VCaP (cell line): ENCODE data around the gene GLDN.
A peak's percentile ranks its signal among the peaks of the same experiment; 100 is the strongest.

Experiments used
- H3K27ac ChIP-seq: fragments of 450-650 bp; 2 replicates; pipeline ENCODE4 v1.5.1; 2017
- TF ChIP-seq, protein P1 (sequence below): fragments of 450-650 bp; conservative IDR thresholded peaks from 2 replicates; pipeline ENCODE4 v1.5.1; 2017; ENCODE audit warnings: mild to moderate bottlenecking, moderate library complexity

GLDN gene

DNA sequence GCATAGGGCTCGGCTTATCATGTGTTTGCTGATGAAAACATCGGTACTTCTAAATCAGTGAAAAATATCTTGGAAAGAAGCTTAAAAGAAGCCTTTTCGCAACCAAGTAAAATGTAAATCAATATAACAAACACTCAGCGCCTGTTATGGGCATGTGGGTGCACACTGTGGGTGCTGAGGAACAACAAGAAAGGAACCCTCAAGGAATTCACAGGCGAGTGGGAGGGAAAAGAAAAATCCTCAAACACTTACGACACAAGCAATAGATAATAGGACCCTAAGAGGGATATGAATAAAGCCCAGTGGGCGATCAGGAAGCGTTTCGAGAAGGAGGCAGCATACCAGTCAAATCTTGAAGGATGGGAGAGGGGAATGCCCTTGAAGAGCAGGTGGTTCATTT lies 21.9 kb downstream of the GLDN start:
- no peak overlapping the region for H3K27ac ChIP-seq
- TF ChIP-seq, protein P1, sequence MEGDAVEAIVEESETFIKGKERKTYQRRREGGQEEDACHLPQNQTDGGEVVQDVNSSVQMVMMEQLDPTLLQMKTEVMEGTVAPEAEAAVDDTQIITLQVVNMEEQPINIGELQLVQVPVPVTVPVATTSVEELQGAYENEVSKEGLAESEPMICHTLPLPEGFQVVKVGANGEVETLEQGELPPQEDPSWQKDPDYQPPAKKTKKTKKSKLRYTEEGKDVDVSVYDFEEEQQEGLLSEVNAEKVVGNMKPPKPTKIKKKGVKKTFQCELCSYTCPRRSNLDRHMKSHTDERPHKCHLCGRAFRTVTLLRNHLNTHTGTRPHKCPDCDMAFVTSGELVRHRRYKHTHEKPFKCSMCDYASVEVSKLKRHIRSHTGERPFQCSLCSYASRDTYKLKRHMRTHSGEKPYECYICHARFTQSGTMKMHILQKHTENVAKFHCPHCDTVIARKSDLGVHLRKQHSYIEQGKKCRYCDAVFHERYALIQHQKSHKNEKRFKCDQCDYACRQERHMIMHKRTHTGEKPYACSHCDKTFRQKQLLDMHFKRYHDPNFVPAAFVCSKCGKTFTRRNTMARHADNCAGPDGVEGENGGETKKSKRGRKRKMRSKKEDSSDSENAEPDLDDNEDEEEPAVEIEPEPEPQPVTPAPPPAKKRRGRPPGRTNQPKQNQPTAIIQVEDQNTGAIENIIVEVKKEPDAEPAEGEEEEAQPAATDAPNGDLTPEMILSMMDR = no peak

DNA sequence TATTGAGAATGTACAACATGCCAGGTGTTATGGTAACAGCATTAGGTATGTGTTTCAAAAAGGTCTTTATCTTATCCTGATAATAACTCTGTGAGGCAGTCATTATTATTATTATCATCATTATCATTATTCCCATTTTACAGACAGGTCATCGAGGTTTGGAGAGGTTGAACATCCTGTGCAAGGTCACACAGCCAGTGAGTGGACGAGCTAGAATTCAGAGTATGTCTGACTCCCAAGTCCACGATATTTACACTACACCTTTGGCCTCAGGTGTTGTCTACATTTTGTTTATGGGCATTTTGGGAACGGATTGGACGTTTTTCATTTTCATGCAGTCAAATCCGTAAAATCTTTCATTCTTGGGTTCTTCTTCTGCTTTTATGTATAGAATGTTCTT lies 24.0 kb downstream of the GLDN start:
- no peak overlapping the region for H3K27ac ChIP-seq
- TF ChIP-seq, protein P1 = no peak

DNA sequence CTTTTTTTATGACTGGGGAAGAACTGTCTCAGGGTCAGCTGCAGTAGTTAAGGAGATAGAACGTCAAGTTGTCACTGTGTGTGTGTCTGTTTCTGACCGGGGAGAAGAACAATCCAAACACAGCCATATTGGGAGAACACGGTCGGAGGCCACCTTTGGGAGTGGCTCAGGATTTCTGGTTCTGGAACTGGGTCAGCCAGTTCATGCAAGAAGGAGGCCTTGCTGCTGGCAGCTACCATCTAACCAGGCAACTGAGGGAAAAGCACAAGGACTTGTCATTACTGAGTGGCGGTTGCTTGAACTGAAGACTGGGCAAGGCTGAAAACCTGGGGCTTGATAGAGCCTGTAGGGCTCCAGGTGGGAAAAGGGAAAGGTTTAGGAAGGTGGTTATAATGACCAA lies 24.6 kb downstream of the GLDN start:
- TF ChIP-seq, protein P1 = no peak
- H3K27ac ChIP-seq = peak overlapping the region; percentile 73

DNA sequence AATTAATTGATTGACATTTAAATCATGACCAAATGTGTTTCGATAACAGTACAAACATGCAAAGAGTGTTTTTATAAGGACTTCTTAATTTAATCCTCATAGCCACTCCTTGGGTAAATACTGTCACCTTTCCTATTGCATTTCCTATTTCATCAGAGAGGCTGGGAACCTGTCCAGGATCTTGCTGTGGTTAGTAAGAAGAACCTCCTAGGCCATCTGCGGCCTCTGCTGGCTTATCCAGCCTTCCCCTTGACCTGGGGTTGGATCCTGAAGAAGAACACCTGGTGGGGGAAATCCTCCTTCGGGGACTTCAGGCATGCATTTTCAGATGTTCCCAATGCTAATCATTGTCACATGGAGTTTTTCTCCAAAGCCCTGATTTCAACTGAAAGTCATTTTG lies 25.5 kb downstream of the GLDN start:
- peak overlapping the region; percentile 73 for H3K27ac ChIP-seq
- TF ChIP-seq, protein P1 = no peak

DNA sequence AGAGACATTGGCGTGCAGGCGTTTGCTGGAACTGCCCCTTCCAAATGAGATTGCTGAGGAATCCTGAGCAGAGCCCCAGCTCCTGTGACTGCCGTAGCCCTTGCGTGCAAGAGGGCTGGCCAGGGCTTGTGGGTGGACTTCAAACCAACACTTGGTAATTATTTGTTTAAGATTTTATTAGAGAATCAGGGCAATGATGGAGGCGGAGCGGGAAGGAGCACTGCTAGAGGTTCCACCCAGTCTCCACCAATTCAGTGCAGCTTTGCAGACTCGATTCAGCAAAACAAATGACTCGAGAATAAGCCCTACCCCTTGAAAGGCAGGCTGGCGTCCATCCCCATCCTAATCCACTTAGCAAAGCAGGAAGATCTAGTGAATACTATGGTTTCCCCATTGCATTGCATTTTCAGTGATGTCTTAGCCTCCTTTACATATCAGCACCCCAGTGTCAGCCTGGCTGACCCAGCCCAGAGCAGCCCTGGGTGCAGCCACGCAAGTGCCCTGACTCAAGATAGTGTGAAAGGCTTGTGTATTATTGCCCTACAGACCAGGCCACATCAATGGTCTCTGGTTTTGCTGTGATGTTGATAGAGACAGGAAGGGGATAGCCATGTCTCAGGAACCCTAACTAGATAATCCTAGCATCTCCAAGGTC lies 26.0 kb downstream of the GLDN start:
- peak overlapping the region; percentile 73 for H3K27ac ChIP-seq
- TF ChIP-seq, protein P1 = no peak

DNA sequence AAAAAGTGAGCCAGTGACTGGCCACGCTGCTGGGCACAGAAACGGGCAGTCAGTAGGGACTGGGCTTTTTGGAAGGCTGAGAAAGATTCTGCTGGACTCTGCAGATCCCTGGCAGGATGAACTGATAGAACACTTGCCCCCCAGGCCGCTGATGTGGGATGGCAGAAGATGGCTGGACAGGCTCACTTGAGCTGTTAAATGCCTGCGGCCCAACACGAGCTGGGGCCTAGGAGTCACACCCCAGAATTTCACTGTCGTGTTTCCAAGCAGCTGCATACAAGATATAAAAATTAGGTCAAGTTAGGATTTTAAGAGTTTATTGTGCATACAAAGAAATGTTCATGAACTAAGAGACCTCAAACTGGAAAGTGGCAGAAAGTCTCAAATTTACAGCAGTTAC lies 26.9 kb downstream of the GLDN start:
- TF ChIP-seq, protein P1 = no peak
- peak overlapping the region; percentile 73; the same call in 1 of the 2 replicates for H3K27ac ChIP-seq

DNA sequence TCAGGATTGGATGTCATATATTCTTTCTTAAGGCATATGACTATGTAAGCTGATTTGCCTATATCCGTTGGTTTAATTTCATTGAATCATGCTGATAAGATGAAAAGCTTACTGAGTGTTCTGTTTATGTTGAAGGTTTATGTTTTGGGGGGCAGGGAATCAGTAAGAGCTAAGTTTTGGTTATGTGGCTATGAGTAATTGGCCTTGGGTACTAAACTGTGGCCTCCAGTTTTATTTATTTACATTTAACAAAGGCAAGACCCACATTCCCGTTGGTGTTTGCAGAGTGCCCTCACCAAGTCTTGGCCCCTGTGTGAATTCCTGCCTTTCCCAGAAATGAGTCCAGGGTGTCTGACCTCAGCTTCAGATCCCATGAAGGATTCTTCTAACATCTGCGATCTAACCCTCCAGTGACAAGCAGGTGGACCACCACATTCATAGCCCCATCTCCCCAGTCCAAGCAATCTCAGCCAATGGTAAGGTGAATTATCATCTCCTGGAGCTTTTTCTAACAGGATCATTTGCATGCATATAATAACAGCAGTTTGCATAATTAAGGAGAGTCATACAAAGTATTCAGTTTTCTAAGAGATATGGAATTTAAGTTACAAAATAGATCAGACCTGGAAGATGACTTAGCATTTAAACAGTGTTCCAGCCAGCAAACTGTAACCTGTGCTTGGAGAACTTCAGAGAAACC lies 27.4 kb downstream of the GLDN start:
- TF ChIP-seq, protein P1 = no peak
- H3K27ac ChIP-seq = no peak overlapping the region
